GM19099 (cell line): Measurements from ENCODE around the gene ANP32A.
A peak's percentile ranks its signal among the peaks of the same experiment; 100 is the strongest.

Experiments
- POLR2A ChIP-seq: IDR thresholded peaks from 3 replicates; pipeline ENCODE4 v1.6.1; 2011; ENCODE audit warnings: low read depth; ENCODE audit not compliant: insufficient read length; ENCODE audit errors: extremely low read depth

Gene ANP32A

DNA sequence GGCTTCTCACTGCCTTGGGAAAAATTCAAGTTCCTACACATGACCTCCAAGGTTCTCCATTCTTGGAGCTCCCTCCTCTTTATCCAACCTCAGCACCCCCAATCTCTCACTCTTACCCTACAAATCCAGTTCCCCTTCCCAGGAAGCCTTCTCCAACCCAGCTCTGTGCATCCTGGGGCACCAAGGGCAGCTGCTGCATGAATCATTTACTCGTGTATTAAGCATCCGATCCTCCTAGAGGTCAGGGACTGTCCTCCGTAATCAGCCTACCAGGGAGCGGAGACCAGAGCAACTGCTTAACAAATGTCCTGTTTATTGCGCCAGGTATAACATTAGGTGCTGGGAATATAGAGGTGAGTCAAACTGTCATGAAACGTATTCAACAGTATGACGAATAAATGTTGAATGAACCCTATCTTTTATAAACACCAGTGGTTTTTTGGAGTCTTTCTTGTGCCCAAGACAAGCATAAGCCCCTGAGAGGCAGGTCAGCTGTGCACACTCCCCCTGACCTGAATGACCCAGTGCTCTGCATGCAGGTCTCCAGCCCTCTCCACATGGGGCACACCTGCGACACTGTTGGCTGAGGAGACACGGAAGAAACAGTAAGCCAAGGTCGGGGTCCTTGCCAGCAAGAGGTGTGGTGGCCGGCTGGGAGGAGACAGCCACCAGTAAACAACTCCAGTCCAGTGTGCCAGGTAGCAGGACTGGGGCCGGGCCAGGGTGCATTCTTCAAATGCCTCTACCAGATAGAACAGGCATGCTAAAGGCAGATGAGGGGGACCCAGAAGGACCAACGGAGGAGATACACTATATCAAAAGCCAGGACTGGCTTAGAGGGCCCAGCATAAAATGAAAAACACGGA is 27.6 kb downstream of the ANP32A start:
- TF ChIP-seq POLR2A = no peak

- peak; percentile 21 for TF ChIP-seq POLR2A
Observed at GRCh38 chr15:68791431-68792283, 29.0 kb downstream of the ANP32A start.

GRCh38 chr15:68790910-68791309 is 29.8 kb downstream of the ANP32A start:
- no peak for TF ChIP-seq POLR2A

- TF ChIP-seq POLR2A = no peak
Observed at GRCh38 chr15:68790242-68790575, 30.5 kb downstream of the ANP32A start.

GRCh38 chr15:68789534-68790241 is 31.0 kb downstream of the ANP32A start:
- TF ChIP-seq POLR2A = no peak

GRCh38 chr15:68789091-68789490 is 31.6 kb downstream of the ANP32A start:
- no peak for TF ChIP-seq POLR2A

DNA sequence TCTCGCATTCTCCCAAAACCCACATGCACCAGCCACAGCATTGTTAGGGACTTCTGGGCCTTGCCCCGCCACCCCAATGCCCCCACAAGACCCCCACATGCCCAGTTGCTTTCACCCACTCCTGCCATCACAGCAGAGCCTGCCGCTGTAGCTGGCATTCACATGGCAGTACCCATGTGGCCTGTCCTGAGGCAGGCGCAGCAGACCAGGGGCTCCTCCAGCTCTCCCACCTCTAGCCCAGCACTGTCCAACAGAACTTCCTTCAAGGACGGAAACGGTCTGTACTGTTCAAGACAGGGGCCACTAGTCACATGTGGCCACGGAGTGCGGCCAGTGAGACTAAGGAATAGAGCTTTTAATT is 32.5 kb downstream of the ANP32A start:
- no peak for TF ChIP-seq POLR2A

DNA sequence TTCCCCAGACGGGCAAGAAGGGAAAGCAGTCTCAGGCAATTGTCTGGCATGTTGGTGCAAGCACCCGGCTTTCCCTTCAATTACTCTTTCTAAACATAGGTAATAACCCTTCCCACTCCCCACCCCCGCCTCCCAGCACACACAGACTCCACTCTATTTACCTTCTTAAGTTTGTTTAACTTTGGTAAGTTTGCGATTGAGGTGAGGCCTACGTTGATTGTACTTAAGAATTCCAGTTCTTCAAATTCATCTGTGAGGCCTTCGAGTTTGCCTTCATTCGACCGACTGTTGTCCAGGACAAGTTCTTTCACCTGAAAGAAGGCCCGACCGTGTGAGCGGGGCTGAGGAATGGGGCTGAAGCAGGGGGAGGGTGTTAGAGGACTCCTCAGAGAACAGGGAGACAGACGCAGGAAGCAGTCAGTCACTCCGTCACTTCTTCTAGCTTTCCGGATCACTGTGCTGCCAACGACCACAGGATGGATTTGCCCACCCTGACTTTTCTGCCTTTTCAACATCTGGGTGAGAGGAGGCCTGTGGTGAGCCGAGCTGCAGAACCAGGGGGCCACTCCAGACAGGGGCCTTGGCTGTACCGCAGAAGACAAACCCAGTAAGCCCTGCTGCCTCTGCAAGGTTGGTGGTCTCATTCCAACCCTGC is 33.0 kb downstream of the ANP32A start:
- no peak for TF ChIP-seq POLR2A

DNA sequence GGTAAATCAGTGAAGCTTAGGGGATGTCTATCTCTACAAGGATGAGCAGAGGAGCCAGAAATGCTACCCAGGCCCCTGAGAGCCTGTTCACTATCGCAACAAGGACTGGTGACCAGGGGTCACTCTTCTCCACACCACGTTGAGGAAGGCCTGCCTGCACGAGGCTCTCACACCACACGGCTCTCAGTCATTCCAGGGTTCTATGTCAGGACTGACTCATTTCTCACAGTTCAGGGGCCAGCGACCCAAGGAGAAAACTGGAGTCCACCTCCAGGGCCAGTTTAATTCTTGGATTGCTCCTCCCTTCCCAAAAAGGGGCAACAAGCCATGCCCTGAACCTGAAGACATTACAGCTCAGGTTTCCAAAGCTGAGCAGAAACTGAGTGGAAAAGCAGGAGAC is 33.9 kb downstream of the ANP32A start:
- no peak for TF ChIP-seq POLR2A

- TF ChIP-seq POLR2A = no peak
Observed at GRCh38 chr15:68785541-68785940, 35.2 kb downstream of the ANP32A start.

- no peak for TF ChIP-seq POLR2A
Observed at GRCh38 chr15:68784206-68784605, 36.5 kb downstream of the ANP32A start.

DNA sequence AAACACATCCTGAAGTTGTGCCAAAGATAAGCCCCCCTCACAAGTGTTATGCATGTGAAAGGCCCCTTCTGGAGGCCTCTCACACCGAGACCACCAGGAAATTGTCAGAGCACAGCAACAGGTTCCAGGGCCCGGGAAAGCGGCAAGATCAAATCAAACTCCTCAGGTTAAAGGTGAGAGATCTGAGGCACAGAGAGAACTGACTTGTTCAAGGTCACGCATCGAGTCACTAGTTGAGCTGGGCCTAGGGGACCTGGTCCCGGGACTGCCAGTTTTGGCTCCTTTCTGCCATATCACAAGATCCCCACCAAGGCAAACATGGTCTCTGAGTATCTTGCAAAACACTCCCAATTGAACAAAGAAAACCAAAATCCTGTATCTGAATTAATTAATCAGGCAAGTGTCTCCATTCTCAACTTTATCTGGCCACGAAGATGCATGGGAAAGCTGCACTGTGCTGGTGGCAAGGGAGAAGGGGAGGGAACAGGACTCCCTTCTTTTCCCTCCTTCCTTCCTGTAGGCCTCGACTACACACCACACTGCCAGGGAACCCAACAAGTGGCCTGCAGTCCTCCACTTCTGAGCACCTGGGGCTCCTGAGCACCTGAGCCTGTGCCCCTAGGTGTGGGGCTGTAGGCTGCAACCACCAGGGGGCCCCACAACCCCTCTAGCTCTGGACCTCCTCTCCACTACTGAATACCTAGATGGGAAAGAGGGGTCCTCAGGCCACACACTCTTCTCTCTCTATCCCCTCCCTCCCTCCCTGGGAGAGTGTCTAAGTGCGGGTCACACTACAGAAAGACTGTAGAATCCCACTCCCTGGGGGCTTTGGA is 37.3 kb downstream of the ANP32A start:
- no peak for TF ChIP-seq POLR2A

DNA sequence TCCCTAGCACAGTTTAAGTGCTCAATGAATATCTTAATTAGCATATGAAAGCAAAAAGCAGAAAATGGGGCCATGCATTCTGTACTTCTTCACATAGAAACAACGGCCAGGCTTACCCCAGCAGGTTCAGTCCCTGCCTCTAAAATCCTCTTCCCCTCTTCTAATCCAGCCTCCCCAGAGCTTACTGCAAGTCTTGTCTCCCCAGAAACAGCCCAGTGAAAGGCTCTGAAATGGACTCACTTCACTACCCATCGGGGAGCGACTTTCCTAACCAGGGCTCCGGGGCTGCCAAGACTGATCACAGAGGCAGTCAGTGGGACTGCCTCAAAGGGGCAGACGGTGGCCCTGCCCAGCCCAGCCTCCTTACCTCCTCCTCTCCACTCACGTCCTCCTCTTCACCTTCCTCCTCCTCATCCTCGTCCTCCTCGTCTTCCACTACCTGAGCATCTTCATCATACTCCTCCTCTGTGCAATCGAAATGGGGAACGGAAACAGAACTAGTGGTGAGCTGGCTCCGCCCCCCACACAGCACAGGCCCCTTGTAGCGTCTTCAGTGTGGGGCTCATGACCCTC is 38.0 kb downstream of the ANP32A start:
- no peak for TF ChIP-seq POLR2A
